Mammary epithelial cell (primary cell): ENCODE data around the gene LHX3.

Experiments
- EZH2 ChIP-seq: IDR thresholded peaks from 2 replicates; pipeline ENCODE4 v1.6.1; 2012; ENCODE audit warnings: low read length, inconsistent platforms, borderline replicate concordance
- TF ChIP-seq, protein P1 (sequence below), 2 donors: IDR thresholded peaks in 1 of 2; conservative IDR thresholded peaks in 1 of 2; 2 replicates each; pipeline ENCODE4 v1.5.1; 2011 to 2012; ENCODE audit warnings: inconsistent platforms in 2 of 2, low read length in 2 of 2, mild to moderate bottlenecking in 2 of 2, control low read depth in 1 of 2, low read depth in 1 of 2; ENCODE audit not compliant: insufficient read depth in 1 of 2; ENCODE audit errors: extremely low read depth in 1 of 2

DNA sequence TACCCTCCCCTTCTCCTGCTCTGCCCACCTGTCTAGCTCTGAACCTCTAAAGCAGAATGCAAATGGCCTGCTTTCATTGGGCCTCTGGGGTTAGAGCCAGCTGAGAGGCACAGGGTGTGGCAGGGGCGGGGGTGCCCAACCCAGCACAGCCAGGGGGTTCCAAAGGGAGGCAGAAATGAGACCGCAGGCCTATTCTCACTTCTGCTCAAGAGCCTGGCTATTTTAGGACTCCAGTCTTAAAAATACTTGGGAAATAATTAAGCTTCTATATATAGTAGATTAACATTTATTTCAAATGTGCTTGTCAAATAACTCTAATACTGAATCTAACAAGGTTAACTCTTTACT, 35.0 kb upstream of the LHX3 start:
- TF ChIP-seq, protein P1, sequence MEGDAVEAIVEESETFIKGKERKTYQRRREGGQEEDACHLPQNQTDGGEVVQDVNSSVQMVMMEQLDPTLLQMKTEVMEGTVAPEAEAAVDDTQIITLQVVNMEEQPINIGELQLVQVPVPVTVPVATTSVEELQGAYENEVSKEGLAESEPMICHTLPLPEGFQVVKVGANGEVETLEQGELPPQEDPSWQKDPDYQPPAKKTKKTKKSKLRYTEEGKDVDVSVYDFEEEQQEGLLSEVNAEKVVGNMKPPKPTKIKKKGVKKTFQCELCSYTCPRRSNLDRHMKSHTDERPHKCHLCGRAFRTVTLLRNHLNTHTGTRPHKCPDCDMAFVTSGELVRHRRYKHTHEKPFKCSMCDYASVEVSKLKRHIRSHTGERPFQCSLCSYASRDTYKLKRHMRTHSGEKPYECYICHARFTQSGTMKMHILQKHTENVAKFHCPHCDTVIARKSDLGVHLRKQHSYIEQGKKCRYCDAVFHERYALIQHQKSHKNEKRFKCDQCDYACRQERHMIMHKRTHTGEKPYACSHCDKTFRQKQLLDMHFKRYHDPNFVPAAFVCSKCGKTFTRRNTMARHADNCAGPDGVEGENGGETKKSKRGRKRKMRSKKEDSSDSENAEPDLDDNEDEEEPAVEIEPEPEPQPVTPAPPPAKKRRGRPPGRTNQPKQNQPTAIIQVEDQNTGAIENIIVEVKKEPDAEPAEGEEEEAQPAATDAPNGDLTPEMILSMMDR (conservative IDR thresholded peaks at IDR 0.05 in 1 of 2, IDR thresholded peaks at IDR 0.05 in 1 of 2; ENCODE audit: extremely low read depth in 1 of 2, insufficient read depth in 1 of 2, low read depth in 1 of 2, low read length in 2 of 2): no peak
- no peak for TF ChIP-seq EZH2
